Uterus (tissue), 4 donors: ENCODE measurements around the gene GNGT1. TPM values are rescaled to one million over a fixed set of nuclear protein-coding genes. Genes with fewer than 3 reads are reported as not detected.

Source experiments
- DNase-seq, 2 donors: peaks; one replicate each; pipeline ENCODE4 v3.0.0-alpha.2; 2019 to 2020
- H3K27ac ChIP-seq, 2 donors: fragments of 200-600 bp; sonication (generic); 1 replicate in 1 of 2; 2 replicates in 1 of 2; pipeline ENCODE4 v1.5.1; 2016 to 2018
- H3K27me3 ChIP-seq, 2 donors: fragments of 200-600 bp; sonication (generic); one replicate each; pipeline ENCODE4 v1.5.1; 2018 to 2019; ENCODE audit warnings: control low read depth in 1 of 2
- H3K36me3 ChIP-seq, 2 donors: fragments of 200-600 bp; sonication (generic); one replicate each; pipeline ENCODE4 v1.5.1; 2019; ENCODE audit warnings: control low read depth in 1 of 2
- H3K4me1 ChIP-seq, 2 donors: fragments of 200-600 bp; sonication (generic); one replicate each; pipeline ENCODE4 v1.5.1; 2018 to 2019; ENCODE audit warnings: control low read depth in 1 of 2
- H3K4me3 ChIP-seq, 2 donors: fragments of 200-600 bp; sonication (generic); 1 replicate in 1 of 2; 2 replicates in 1 of 2; pipeline ENCODE4 v1.5.1; 2018 to 2019; ENCODE audit warnings: mild to moderate bottlenecking in 1 of 2
- H3K9me3 ChIP-seq, 2 donors: fragments of 200-600 bp; sonication (generic); one replicate each; pipeline ENCODE4 v1.5.1; 2019; ENCODE audit warnings: control low read depth in 1 of 2
- CTCF ChIP-seq, 4 experiments: fragments of 200-600 bp in 2 of 4; fragments of 450-650 bp in 2 of 4; sonication (generic) in 2 of 4; IDR thresholded peaks; one replicate each; pipeline ENCODE4 v1.5.1; 2016 to 2019; ENCODE audit warnings: antibody characterized with exemption in 4 of 4, mild to moderate bottlenecking in 2 of 4, moderate library complexity in 1 of 4
- POLR2A ChIP-seq, 2 donors: fragments of 450-650 bp; IDR thresholded peaks; one replicate each; pipeline ENCODE4 v1.6.1; 2016; ENCODE audit warnings: antibody characterized with exemption in 2 of 2, mild to moderate bottlenecking in 1 of 2, moderate library complexity in 1 of 2
- intact Hi-C: fragments of 100-400 bp; cut with DNase I; formaldehyde crosslinking; loops from one replicate; pipeline ENCODE4 v1.15.1; 2023; ENCODE audit warnings: low total_unique reads
- total RNA-seq, 4 donors: library from RNA; depleted of rRNA in 3 of 4; stranded (reverse); fragments of >200 nt in 3 of 4; gene quantifications; one replicate each; pipeline versions ENCODE4 v1.1.0 to v1.2.4, GENCODE V29; 2014 to 2023
- donor health status: DM: yes; HTN: yes; CAD: no.

The GNGT1 gene
- total RNA-seq, 4 donors from 2014 or later = not detected

- TF ChIP-seq CTCF (IDR thresholded peaks at IDR 0.05) (no peak), POLR2A (IDR thresholded peaks at IDR 0.05) (no peak)
- Histone ChIP-seq H3K4me3 (no peak overlapping the region), H3K27me3 (no peaks in the 10 kb centered on the region), H3K27ac (no peak overlapping the region), H3K36me3 (no peaks in the 10 kb centered on the region), H3K4me1 (no peaks in the 10 kb centered on the region), H3K9me3 (no peaks in the 10 kb centered on the region)
- no peak for DNase-seq
- intact Hi-C loops = no loop called here
Measured at GRCh38 chr7:93948106-93948505, 41.7 kb downstream of the GNGT1 start.

GRCh38 chr7:93948873-93949272 is 42.5 kb downstream of the GNGT1 start:
- no peaks in the 10 kb centered on the region for H3K9me3 ChIP-seq
- no peaks in the 10 kb centered on the region for H3K27me3 ChIP-seq
- H3K4me3 ChIP-seq = no peak overlapping the region
- intact Hi-C loops = no loop called here
- no peak overlapping the region for H3K27ac ChIP-seq
- no peaks in the 10 kb centered on the region for H3K36me3 ChIP-seq
- DNase-seq = no peak
- TF ChIP-seq CTCF (IDR thresholded peaks at IDR 0.05) = no peak
- no peak for TF ChIP-seq POLR2A (IDR thresholded peaks at IDR 0.05)
- no peaks in the 10 kb centered on the region for H3K4me1 ChIP-seq

GRCh38 chr7:93949423-93949822 is 43.1 kb downstream of the GNGT1 start:
- Histone ChIP-seq H3K36me3 (no peaks in the 10 kb centered on the region), H3K27me3 (no peaks in the 10 kb centered on the region), H3K4me1 (no peaks in the 10 kb centered on the region), H3K4me3 (no peak overlapping the region), H3K27ac (no peak overlapping the region), H3K9me3 (no peaks in the 10 kb centered on the region)
- DNase-seq = no peak
- intact Hi-C loops = no loop called here
- no peak for TF ChIP-seq CTCF (IDR thresholded peaks at IDR 0.05)
- no peak for TF ChIP-seq POLR2A (IDR thresholded peaks at IDR 0.05)

- intact Hi-C loops = no loop called here
- H3K9me3 ChIP-seq = no peaks in the 10 kb centered on the region
- no peaks in the 10 kb centered on the region for H3K4me1 ChIP-seq
- H3K27ac ChIP-seq = no peak overlapping the region
- no peaks in the 10 kb centered on the region for H3K27me3 ChIP-seq
- H3K36me3 ChIP-seq = no peaks in the 10 kb centered on the region
- H3K4me3 ChIP-seq = no peak overlapping the region
- DNase-seq = no peak
- TF ChIP-seq POLR2A (IDR thresholded peaks at IDR 0.05) = no peak
- TF ChIP-seq CTCF (IDR thresholded peaks at IDR 0.05) = no peak
Measured at GRCh38 chr7:93955304-93955703, 48.9 kb downstream of the GNGT1 start.

- intact Hi-C loops = no loop called here
- Histone ChIP-seq H3K27ac (no peak overlapping the region), H3K27me3 (no peaks in the 10 kb centered on the region), H3K9me3 (no peaks in the 10 kb centered on the region), H3K4me1 (no peaks in the 10 kb centered on the region), H3K4me3 (no peak overlapping the region), H3K36me3 (no peaks in the 10 kb centered on the region)
- DNase-seq = no peak
- TF ChIP-seq POLR2A (IDR thresholded peaks at IDR 0.05) = no peak
- TF ChIP-seq CTCF (IDR thresholded peaks at IDR 0.05) = no peak
Measured at GRCh38 chr7:93957767-93958166, 51.4 kb downstream of the GNGT1 start.
